K562 (cell line): ENCODE data around the gene RFLNA. TPM values are rescaled to one million over a fixed set of nuclear protein-coding genes. Genes with fewer than 3 reads are reported as not detected.

Experiments used
- ATAC-seq: fragments of 200-7000 bp; cut with Tn5 transposase; 3 replicates; pipeline ENCODE4 v1.9.1; 2020; ENCODE audit warnings: moderate library complexity
- BruUV-seq: library from RNA; stranded (reverse); fragments of 400-500 nt; replicated peaks from 2 replicates; lab custom pipeline; 2021; lab: Mats Ljungman, UMichigan
- CTCF ChIA-PET: fragments of 300-600 bp; formaldehyde crosslinking; extraction: SDS; loops from one replicate; lab custom pipeline; 2021; ENCODE audit warnings: low intra/inter-chr PET ratio; lab: Yijun Ruan, JAX
- POLR2A ChIA-PET: fragments of 300-600, 350-650 bp; sonication (Branson Sonifier 250); formaldehyde crosslinking; extraction: SDS; loops from one replicate; lab custom pipeline; 2021; ENCODE audit warnings: antibody characterized with exemption, inconsistent platforms; lab: Yijun Ruan, JAX
- DNase-seq, 4 experiments: peaks; one replicate each; pipeline versions ENCODE4 v3.0.0 to v3.0.0-alpha.2; 2011 to 2018; ENCODE audit warnings: low spot score in 3 of 4, mixed read lengths in 3 of 4; ENCODE audit errors: extremely low read depth in 1 of 4
- FAIRE-seq: peaks from 2 replicates; lab custom pipeline; 2011; peaks lifted over from hg19 to GRCh38; lab: Jason Lieb, UNC
- H2AFZ ChIP-seq: 2 replicates; pipeline ENCODE4 v1.6.0; 2011; ENCODE audit warnings: low read depth, low read length, control low read depth, inconsistent platforms
- H3K27ac ChIP-seq: fragments of 200-600 bp; 3 replicates; pipeline ENCODE4 v1.8.0; 2011; ENCODE audit warnings: low read depth, mild to moderate bottlenecking, control low read depth, inconsistent platforms, low read length, moderate library complexity, mixed read lengths; ENCODE audit errors: extremely low read depth
- H3K27me3 ChIP-seq, 2 experiments: fragments of 300-600 bp in 1 of 2; 2 replicates in 1 of 2; 3 replicates in 1 of 2; pipeline versions ENCODE4 v1.6.0 to v1.8.0; 2011; ENCODE audit warnings: inconsistent platforms in 2 of 2, low read length in 2 of 2, mild to moderate bottlenecking in 1 of 2, mixed read lengths in 1 of 2, moderate library complexity in 1 of 2; ENCODE audit not compliant: control insufficient read depth in 2 of 2, insufficient read depth in 2 of 2
- H3K36me3 ChIP-seq: fragments of 300-600 bp; 3 replicates; pipeline ENCODE4 v1.8.0; 2011; ENCODE audit warnings: mild to moderate bottlenecking, low read length, inconsistent platforms; ENCODE audit not compliant: control insufficient read depth, insufficient read depth
- H3K4me1 ChIP-seq, 2 experiments: fragments of 200-600 bp in 1 of 2; replicated peaks in 1 of 2; 2 replicates in 1 of 2; 3 replicates in 1 of 2; pipeline versions ENCODE4 v1.5.1 to v1.8.0; 2011; ENCODE audit warnings: inconsistent platforms in 2 of 2, low read length in 2 of 2, mild to moderate bottlenecking in 1 of 2, mixed read lengths in 1 of 2, moderate library complexity in 1 of 2; ENCODE audit not compliant: control insufficient read depth in 2 of 2, insufficient read depth in 2 of 2
- H3K4me2 ChIP-seq: 2 replicates; pipeline ENCODE4 v1.6.1; 2011; ENCODE audit warnings: low read length, control low read depth, inconsistent platforms, mixed read lengths; ENCODE audit not compliant: insufficient read depth
- H3K4me3 ChIP-seq: fragments of 200-600 bp; sonication (generic), shearing (Covaris generic); 2 replicates; pipeline ENCODE4 v1.5.1; 2016; ENCODE audit warnings: control low read depth, inconsistent platforms
- H3K79me2 ChIP-seq: fragments of 200-600 bp; 3 replicates; pipeline ENCODE4 v1.8.0; 2011; ENCODE audit warnings: low read length, inconsistent platforms; ENCODE audit not compliant: control insufficient read depth, insufficient read depth
- H3K9ac ChIP-seq, 2 experiments: 2 replicates each; pipeline versions ENCODE4 v1.6.0 to v1.6.1; 2011; ENCODE audit warnings: low read depth in 2 of 2, low read length in 2 of 2, control low read depth in 1 of 2, inconsistent platforms in 1 of 2, mild to moderate bottlenecking in 1 of 2, mixed read lengths in 1 of 2; ENCODE audit not compliant: insufficient read depth in 1 of 2
- H3K9me1 ChIP-seq: one replicate; pipeline ENCODE4 v1.6.0; 2011; ENCODE audit warnings: inconsistent platforms, mild to moderate bottlenecking, low read length, moderate library complexity; ENCODE audit not compliant: control insufficient read depth, insufficient read depth
- H3K9me3 ChIP-seq: replicated peaks from 2 replicates; pipeline ENCODE4 v1.5.1; 2011; ENCODE audit warnings: low read depth, low read length, inconsistent platforms; ENCODE audit not compliant: control insufficient read depth, insufficient read depth
- H4K20me1 ChIP-seq: replicated peaks from 2 replicates; pipeline ENCODE4 v1.6.1; 2011; ENCODE audit warnings: low read length, inconsistent platforms, mixed read lengths; ENCODE audit not compliant: control insufficient read depth, insufficient read depth
- CBX8 ChIP-seq: fragments of 200-600 bp; sonication (generic); IDR thresholded peaks from 2 replicates; pipeline ENCODE4 v1.6.1; 2012; ENCODE audit warnings: borderline replicate concordance, mixed run types, low read depth, mild to moderate bottlenecking, moderate library complexity, mixed read lengths, low read length, control low read depth, inconsistent platforms; ENCODE audit not compliant: poor library complexity, severe bottlenecking; ENCODE audit errors: extremely low read depth
- E4F1 ChIP-seq: fragments of 250-450 bp; sonication (Bioruptor Pico); IDR thresholded peaks from 2 replicates; pipeline ENCODE4 v1.5.0; 2021; ENCODE audit warnings: mild to moderate bottlenecking, borderline replicate concordance
- EHMT2 ChIP-seq: fragments of 450-650 bp; IDR thresholded peaks from 2 replicates; pipeline ENCODE4 v1.6.1; 2018; ENCODE audit warnings: antibody characterized with exemption
- HEY1 ChIP-seq: fragments of 250-450 bp; sonication (Bioruptor Pico); IDR thresholded peaks from 2 replicates; pipeline ENCODE4 v1.5.0; 2020; ENCODE audit warnings: mild to moderate bottlenecking, moderate library complexity, borderline replicate concordance
- PURB ChIP-seq: sonication (generic); formaldehyde crosslinking; IDR thresholded peaks from 2 replicates; pipeline ENCODE4 v1.9.0; 2021; ENCODE audit warnings: low read depth, mild to moderate bottlenecking, missing genetic modification reagents
- SUPT5H ChIP-seq: fragments of 450-650 bp; IDR thresholded peaks from 2 replicates; pipeline ENCODE4 v1.6.1; 2016
- TCF3 ChIP-seq: sonication (generic); formaldehyde crosslinking; IDR thresholded peaks from 2 replicates; pipeline ENCODE4 v1.4.0; 2020; ENCODE audit warnings: mild to moderate bottlenecking, missing genetic modification reagents
- WGBS: fragments of 100-300 bp; shearing (Covaris generic); methylation state at CpG from one replicate; pipeline ENCODE4 v1.1.6; 2016; ENCODE audit warnings: low coverage, mixed read lengths; ENCODE audit not compliant: insufficient coverage; ENCODE audit errors: missing lambda C conversion rate; 5-methylcytosine and 5-hydroxymethylcytosine counted together
- in situ Hi-C: fragments of 300-500 bp; cut with MboI; formaldehyde crosslinking; loops from 4 replicates; pipeline ENCODE4 v1.15.0; 2018; ENCODE audit warnings: inconsistent platforms, mixed read lengths
- intact Hi-C: fragments of 100-400 bp; cut with micrococcal nuclease; formaldehyde crosslinking; loops from 2 replicates; pipeline ENCODE4 v1.14.2; 2022
- polyA plus RNA-seq, 8 experiments: library from polyadenylated mRNA; depleted of rRNA in 4 of 8; stranded (reverse) in 5 of 8; unstranded in 3 of 8; fragments of >200 nt; fragmentation: Nextera tagmentation in 2 of 8; fragmentation: Illumina TruSeq in 1 of 8; extraction: Ambion mirVana in 2 of 8; extraction: Trizol in 1 of 8; gene quantifications; 2 replicates each; pipeline versions ENCODE4 v1.2.1 to v1.2.3, GENCODE V29; 2011 to 2014; ENCODE audit warnings: inconsistent platforms in 1 of 8, missing spikeins in 1 of 8
- total RNA-seq, 7 experiments: library from RNA; depleted of rRNA in 6 of 7; stranded (reverse); fragments of >200 nt in 6 of 7; fragmentation: Illumina TruSeq in 2 of 7; extraction: Trizol in 2 of 7; gene quantifications; 2 replicates each; pipeline versions ENCODE4 v1.2.1 to v1.2.3, GENCODE V29; 2011 to 2021; ENCODE audit warnings: low replicate concordance in 1 of 7

Gene RFLNA
- total and polyA plus RNA-seq, 9 of the 15 experiments (the other 6 are each of a cell fraction or from before 2014, with no cell fraction given), result not detected

GRCh38 chr12:124315372-124316044 lies 20.6 kb downstream of the RFLNA start:
- Histone ChIP-seq H2AFZ (no peak overlapping the region), H3K4me1 (peaks cover 0 to 13% of the 10 kb centered on the region in 2 experiments; a peak in 2 of 5 replicates), H3K9me3 (no peaks in the 10 kb centered on the region), H3K36me3 (no peaks in the 10 kb centered on the region), H3K4me2 (no peak overlapping the region), H3K4me3 (no peak overlapping the region), H3K9me1 (no peaks in the 10 kb centered on the region), H4K20me1 (peaks cover 18% of the 10 kb centered on the region; the same call in 1 of the 2 replicates), H3K79me2 (no peaks in the 10 kb centered on the region), H3K27me3 (peaks cover 51 to 81% of the 10 kb centered on the region in 2 experiments), H3K27ac (no peak overlapping the region), H3K9ac (no peak overlapping the region)
- no peak for DNase-seq
- ChIA-PET CTCF (interaction anchor here (0.7 kb wide), 1 partner anchor 82 kb away, joined by 3 read pairs; no protein-coding TSS in a partner anchor), POLR2A (interaction anchor here (0.6 to 1.5 kb wide), 6 partner anchors 17 to 262 kb away, joined by 3 to 5 read pairs (median 3); no protein-coding TSS in a partner anchor)
- FAIRE-seq, result no peak
- TF ChIP-seq SUPT5H, result no peak
- no peak for TF ChIP-seq HEY1 (CRISPR knock-in tag)
- no peak for TF ChIP-seq EHMT2
- no peak for TF ChIP-seq PURB (CRISPR knock-in tag)
- no peak for TF ChIP-seq CBX8
- TF ChIP-seq TCF3 (CRISPR knock-in tag), result no peak
- no peak for TF ChIP-seq E4F1 (CRISPR knock-in tag)
- ATAC-seq, result no peak
- no TSS peak for BruUV-seq
- intact Hi-C loops (loop anchor here (10.0 kb wide), 1 partner anchor 459 kb away; no protein-coding TSS in a partner anchor), in situ Hi-C loops (loop anchor here (5.0 kb wide), 1 partner anchor 273 kb away; no protein-coding TSS in a partner anchor)
- 11% methylated on average over 17 of the region's 17 CpGs for WGBS
